ENCODE results near the gene OSBPL2.

OSBPL2 gene

DNA sequence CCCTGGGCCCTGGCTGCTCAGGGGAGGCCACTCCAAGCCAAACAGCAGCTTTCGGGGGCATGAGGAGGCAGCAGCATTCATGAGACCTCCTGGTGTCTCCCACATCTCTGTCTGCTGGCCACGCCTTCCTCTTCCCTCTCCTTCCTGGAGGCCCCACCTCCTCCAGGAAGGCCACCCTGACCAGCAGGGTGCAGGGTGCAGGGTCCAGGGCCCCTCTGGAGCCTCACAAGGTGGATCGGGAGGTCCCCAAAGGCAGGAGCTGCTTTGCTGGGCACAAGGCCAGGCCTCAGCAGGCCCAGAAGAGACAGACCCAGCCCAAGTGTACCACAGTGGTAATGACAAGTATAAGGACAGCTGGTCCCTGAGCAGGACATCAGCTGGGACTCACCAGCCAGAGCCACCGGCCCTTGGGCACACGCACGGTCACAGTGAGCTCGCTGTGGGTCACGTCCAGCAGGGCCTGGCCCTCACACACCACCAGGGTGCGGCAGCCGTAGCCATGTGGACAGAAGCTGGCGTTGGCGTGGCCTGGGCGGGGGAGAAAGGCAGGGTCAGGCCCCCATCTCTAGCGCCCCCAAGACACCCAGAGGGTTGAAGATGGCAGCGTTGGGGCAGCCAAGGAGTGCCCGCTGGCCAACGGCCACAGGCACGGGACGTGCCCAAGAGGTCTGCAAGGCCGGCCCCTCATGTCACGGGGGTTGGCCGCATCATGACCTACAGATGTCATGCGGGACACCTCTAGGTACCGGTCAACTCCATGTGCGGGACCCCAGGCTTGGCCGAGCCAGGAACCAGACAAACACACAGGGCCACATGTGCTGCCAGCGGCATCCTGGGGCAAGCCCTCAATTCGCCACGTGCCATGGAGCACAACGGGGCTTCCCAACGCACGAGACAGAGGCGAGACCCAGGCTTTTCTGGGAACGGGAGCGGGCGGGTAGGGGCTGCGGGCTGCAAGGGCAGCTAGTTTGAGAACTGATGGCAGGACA lies 91.4 kb downstream of the OSBPL2 start:
- DNase-seq: no peak

DNA sequence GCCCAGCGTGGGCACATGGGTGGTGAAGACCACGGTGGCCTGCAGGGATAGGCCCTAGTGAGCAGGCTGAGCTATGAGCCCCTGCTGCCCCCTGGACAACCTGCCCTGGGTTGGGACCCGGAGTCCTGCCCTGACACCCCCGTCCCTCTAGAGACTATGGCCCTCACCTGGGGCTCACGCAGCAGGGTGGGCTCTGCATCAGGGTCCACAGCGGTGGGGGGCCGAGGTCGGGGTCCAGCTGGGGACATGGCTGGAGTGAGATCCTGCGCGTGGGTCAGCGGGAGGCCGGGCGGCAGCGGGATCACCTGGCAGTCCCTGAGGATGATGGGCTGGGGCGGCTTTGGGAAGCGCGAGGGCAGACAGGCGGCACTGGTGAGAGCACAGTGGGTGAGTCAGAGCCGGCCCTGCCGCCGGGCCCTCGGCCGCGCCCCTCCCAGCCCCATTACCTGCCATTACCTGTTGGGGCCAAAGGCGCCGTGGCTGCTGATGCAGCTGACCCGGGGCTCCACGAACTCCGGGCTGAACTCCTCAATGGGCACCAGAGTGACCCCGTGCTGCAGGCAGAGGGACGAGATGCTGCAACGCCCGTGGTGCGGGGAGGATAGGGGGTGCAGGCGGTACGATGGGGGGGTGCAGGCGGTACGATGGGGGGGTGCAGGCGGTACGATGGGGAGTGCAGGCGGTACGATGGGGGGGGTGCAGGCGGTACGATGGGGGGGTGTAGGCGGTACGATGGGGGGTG lies 92.4 kb downstream of the OSBPL2 start:
- DNase-seq: no peak

DNA sequence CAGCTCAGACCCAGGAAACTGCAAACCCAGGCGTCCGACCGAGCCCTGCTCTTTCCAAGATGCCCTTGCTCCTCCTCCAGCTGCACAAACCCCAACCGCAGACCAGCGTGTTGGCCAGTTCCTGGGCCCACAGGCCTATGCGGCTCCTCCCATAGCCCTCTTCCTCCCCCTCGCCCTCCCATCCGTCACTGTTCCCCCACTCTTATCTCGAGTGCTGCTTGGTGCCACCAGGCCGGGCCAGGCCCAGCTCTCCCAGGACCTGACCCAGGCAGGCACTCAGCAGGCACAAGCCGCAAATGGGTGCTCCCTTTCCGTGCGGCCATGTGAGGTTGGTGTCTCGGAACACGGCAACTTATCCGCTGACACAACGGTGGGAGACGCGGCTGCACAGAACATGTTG lies 93.0 kb downstream of the OSBPL2 start:
- DNase-seq: no peak

DNA sequence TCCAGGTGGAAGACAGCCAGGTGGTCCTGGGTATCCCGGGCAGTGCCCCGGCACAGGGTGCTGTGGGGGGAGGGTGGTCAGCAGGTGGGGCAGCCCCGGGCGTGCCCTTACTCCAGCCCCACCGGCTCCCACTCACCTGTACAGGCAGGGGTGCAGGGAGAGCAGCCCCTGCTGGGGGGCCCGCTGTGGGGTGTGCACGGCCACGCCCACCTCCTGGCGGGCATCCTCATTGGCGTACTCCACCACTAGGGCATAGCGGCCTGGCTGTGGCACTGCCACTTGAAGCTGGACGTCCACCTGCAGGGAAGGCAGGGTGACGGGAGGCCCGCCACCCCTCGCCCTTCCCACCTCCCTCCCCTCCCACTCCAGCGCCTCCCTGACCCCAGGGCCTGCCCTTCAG lies 94.1 kb downstream of the OSBPL2 start:
- no peak for DNase-seq

DNA sequence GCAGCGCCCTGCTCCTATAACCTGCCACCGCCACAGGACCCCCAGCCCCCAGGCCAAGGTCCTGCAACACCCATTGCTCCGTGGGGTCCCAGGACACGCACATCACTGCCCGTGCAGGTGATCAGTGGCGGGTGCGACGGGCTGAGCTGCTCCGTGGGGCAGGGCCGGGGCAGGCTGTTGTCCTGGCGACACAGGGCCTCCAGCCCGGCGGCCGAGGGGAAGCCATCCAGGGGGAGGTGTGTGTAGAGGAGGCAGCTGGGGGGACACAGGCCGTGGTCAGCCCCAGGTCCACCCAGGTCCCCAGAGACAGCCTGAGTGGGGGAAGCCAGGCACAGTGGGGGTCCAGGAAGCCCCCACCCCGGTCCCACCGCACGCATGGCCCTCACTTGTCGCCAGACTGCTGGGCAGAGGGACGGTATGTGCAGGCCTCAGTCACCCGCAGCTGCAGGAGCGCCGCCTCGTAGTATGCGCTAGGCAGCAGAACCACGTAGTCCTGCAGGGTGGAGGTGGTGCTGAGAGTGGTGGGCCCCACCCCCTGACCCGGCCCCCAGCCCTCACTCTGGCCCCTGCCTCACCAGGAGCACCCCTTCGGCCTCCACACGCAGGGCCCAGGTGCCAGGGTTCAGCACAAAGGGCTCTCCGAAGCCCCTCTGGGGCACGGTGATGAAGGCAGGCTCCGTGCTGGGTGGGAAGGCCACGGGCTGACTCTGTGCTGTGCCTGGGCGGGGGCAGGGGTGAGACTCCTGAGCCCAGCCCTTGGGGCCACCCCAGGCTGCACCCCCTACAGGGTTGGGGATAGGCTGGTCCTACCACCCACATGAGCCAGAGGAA lies 94.9 kb downstream of the OSBPL2 start:
- DNase-seq: no peak

DNA sequence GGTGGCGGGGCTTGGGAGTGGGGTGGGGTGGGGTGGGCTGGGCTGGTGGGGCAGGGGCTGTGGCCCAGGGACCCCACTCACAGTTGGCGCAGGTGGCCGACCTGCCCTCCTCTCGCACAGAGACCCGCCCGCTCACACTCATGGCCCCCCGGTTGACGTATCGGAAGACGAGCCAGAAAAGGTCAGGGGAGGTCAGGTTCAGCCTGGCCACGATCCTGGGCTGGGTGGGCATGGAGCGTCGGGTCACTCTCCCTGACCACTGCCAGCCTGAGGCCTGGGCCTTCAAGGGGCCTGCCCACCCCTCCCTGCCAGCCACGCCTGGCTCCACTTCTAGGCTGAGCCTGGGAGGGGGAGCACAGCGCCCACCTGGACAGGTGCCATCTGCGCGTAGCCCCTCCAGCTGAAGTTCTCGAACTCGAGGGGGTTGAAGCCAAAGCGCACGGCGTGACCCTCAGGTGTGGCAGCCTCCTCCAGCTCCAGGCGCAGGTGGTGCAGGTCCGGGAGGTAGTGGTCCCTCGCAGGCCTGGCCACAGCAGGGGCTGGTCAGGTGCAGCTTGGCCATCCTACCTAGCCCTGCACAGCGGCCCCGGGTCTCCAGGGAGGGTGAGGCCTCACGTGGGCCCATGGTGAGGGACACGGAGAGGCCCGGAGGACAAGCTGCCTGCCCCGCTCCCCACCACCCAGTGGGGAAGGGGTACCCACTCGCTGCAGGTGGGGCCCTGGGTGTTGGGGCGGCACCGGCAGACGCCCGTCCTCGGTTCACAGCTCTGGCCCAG lies 95.7 kb downstream of the OSBPL2 start:
- DNase-seq: no peak

DNA sequence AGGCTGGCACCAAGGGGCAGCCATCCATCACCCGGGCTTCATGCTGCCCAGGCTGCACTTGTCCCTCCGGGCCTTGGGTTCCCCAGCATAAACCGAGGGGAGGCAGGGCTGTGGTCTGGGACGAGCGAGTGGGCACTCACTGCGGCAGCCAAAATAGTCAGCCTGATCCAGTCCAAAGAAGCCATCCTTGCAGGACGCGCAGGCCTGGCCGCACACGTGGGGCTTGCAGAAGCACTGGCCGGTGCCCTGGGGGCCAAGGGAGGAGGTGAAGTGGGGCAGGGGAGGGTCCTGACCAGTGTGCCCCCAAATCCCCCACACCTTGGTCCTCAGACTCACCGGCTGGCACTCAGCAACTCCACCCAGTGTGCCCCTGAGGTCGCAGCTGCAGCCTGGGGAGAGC lies 96.6 kb downstream of the OSBPL2 start:
- DNase-seq: no peak

DNA sequence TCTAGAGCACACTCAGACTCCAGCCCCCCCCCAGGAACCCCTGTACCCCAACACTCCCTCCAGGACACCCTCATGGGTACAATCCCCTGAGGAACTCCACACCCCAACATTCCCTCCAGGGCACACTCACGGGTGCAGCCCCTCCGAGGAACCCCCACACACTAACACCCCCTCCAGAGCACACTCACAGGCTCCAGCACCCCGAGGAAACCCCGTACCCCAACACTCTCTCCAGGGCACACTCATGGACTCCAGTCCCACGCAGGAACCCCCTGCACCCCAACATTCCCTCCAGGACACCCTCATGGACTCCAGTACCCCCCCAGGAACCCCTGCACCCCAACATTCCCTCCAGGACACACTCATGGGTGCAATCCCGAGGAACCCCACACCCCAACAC lies 97.2 kb downstream of the OSBPL2 start:
- no peak for DNase-seq

DNA sequence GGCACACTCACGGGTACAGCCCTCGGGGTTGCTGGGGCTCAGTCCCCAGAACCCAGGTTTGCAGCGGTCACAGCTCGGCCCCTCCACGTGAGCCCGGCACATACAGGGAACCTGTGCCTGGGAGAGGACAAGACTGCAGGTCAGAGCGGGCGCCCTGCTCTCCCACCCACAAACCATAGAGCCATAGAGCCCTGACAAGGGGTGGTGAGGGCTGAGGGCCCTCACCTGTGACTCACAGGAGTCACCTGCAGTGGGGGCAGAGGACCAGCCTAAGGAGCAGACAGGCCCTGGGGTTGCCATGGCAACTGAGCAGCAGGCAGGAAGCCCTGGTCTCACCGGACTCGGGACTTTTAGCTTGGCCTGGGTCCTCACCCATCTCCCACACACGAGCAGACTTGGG lies 98.0 kb downstream of the OSBPL2 start:
- no peak for DNase-seq

DNA sequence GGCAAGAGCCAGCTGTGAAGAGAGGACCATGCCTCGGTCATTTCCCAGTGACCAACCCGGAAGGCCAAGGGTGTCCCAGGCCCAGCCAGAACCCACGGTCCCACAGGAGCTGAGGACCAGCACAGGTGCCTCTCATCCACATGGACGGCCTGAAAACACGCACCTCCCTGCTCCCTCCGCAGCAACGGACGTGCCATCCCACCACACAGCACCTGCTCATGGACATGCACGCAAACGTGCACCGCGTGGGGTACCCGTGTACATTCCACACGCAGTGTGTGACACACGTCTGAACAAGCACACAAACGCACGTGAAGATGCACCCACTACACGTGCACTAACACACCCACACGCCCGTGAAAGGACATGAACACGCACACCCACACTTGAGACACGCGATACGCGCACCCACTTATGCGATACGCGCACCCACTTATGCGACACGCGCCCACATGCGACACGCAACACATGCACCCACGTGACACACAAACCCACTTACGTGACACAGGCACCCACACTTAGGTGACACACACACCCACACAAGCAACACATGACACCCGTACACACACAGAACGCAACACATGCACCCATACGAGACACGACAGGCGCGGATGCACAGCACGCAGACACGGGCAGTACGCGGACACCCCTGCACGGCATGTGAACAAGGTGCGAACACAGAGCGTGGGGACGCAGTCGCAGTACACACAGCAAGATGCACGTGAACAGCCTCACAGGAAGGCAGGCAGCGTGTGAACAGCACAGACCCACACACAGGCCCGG lies 98.6 kb downstream of the OSBPL2 start:
- no peak for DNase-seq

DNA sequence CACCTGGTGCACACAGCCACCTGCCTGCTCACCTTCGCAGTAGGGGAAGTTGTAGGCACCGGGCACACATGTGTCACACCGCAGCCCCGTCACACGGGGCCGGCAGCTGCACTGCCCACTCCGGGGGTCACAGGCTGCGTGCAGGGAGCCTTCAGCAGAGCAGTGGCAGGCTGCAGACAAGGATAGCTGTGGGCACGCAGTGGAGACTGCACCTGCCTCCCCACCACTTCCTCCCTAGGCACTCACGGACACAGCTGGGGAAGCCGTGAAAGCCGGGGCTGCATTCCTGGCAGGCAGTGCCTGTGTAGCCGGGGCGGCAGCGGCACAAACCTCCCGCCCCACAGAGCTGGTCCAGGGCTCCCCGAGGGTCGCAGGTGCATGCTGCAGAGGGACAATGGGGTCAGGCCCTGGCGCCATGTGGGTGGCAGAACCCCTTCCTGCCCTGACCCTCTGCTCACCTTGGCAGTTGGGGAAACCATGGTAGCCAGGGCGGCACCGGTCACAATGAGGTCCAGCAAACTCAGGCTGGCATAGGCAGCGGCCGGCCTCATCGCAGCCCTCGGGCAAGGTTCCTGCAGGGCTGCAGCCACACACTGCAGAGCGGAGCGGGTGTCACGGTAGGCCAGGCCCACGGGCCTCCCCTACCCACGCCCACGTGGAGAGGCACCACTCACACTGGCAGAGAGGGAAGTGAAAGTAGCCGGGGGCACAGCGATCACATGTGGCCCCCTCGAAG lies 99.4 kb downstream of the OSBPL2 start:
- DNase-seq: no peak

DNA sequence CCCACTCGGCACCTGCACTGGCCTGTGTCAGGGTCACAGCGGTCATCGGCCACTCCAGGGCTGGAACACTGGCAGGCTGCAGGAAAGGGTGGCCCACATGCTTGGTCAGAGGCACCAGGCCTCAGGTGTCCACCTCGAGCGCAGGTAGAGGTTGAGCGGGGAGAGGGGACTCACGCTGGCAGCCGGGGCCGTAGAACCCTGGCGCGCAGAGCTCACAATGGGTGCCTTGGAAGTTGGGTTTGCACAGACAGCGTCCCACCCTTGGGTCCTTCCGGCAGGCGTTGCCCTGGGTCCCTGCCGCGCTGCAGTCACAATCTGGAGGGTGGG lies 99.9 kb downstream of the OSBPL2 start:
- no peak for DNase-seq

DNA sequence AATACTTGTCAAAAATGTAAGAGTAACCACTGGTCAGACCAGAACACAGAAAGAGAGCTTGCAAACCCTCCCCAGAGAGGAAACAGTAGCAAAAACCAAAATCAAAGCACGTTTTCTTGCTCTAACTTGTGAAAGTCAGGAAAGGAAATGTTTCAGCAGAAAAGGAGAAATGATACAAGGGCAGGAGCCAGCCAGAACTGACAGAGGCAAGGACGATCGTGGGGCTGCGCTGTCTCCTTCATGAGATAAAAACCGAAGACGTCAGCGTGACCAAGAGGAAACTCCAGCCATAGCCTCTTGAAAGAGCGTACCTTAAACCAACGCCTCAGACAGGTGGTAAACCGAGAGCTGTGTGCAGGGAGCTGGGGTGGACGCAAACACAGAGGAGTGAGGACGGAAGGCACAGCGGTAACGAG lies 101.3 kb downstream of the OSBPL2 start:
- no peak for DNase-seq

DNA sequence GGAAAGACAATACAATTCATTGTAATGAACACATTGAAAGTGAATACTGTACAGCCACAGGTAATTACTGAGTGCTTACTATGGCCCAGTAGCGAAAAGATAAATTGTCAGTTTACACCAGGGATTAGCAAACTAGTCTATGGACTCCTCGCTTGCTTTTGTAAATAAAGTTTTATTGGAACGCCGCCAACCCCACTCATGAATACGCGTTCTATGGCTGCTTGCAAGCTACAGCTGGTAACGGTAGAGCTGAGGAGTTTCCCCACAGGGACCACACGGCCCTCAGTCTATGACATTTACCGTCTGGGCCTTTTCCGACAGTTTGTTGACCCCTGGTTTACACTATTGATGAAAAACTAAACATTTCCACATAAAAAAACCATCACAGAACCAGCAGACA lies 104.6 kb downstream of the OSBPL2 start:
- DNase-seq: no peak

DNA sequence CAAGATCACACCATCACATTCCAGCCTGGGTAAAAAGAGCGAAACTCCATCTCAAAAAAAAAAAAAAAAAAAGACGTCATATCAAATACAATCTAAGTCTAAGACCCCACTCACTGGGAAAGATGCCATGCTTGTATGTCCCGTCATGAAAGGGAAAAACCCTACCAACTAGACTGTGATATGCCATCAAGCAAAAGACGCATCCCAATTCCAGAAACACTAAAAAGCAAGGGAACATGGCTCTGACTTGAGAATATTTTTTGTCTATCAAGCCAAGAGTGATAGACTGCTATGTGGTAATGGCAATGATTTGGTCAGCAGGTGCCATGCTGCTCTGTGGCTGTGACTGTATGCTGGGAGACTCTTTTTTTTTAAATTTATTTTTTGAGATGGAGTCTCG lies 105.8 kb downstream of the OSBPL2 start:
- DNase-seq: no peak

DNA sequence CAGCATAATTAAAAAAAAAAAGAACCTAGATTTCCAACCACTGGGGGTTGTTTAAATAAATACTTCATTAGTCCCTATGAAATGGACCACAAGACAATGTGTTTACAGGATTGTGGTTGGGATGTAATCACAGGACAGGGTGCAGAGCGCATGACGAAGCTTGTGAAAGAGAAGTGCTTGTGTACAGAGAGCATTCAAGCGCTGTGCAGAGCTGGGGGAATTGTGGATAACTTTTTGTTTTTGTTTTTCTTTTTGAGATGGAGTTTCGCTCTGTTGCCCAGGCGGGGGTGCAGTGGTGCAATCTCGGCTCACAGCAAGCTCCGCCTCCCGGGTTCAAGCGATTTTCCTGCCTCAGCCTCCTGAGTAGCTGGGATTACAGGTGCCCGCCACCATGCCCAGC lies 106.5 kb downstream of the OSBPL2 start:
- DNase-seq: no peak

All from effector CD8-positive, alpha-beta T cell (primary cell).